Fibroblast of gingiva (primary cell): ENCODE measurements around the gene SREBF1.

Experiments
- DNase-seq: peaks from one replicate; pipeline ENCODE4 v3.0.0-alpha.2; 2011; ENCODE audit warnings: low read depth

Gene SREBF1

DNA sequence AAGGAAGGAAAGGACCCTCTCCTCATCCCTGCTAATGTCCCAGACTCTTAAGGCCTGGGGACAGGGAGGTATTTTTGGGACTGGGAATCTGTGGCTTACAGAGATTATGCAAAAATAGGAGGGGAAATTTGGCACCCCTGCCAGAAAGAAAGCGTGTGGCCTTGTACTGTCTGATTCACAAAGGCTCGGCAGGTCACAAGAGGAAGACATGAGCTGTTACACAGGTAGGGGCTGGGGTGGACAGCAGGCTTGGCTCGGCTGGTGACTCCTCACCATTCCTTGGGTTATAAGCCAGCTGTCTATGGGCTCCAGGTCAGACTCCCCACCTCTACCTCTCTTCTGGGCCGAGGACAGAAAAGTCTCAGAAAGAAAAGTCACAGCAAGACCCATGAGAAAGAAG, 20.7 kb upstream of the SREBF1 start:
- DNase-seq = no peak

DNA sequence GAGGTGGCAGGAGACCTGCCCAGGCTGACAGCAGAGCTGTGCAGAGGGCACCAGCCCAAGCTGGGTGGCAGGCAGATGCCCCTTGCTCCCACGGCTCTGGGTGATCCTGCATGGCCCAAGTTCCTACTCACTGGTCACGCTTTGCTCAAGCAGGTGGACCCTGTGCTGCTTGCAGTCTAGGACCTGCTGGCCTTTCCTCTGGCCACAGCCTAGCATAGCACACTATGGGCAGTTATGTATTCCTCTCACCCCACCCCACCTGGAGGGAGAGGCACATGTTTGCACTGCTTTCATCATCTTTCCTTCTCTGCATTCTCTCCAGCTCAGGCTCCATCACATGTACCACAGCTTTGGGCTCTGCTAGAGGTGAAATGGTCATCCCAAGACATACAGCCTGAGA, 19.6 kb upstream of the SREBF1 start:
- DNase-seq = no peak

GRCh38 chr17:17855976-17856375, 19.2 kb upstream of the SREBF1 start:
- peak; percentile 43 for DNase-seq

- no peak for DNase-seq
Observed at GRCh38 chr17:17853811-17854447, 17.1 kb upstream of the SREBF1 start.

- no peak for DNase-seq
Observed at GRCh38 chr17:17852930-17853329, 16.1 kb upstream of the SREBF1 start.

GRCh38 chr17:17851103-17852002, 14.6 kb upstream of the SREBF1 start:
- no peak for DNase-seq

DNA sequence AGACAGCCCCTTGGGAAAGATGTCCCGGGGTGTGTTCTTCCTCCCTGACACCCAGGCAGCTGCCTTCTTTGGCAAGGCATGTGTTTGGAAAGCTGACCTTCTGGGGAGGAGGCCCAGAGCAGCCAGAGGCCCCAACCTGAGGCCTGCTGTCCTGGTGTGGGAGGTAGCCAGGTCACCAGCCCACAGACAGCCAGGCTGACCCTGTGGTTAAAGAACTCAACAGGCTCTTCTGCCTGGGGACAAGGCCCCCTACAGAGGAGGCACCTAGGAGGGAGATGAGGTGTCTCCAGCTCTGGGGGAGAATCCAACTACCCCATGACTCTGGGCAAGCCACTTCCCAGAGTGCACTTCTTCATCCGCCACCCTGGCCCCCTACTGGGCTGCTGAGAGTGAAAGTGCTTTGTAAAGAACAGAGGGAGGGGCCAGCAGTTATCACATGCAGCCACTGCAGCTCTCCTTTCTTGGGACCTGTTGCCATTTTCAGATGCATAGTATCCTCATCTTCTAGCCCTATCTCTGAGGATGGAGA, 13.1 kb upstream of the SREBF1 start:
- DNase-seq = peak; percentile 66

DNA sequence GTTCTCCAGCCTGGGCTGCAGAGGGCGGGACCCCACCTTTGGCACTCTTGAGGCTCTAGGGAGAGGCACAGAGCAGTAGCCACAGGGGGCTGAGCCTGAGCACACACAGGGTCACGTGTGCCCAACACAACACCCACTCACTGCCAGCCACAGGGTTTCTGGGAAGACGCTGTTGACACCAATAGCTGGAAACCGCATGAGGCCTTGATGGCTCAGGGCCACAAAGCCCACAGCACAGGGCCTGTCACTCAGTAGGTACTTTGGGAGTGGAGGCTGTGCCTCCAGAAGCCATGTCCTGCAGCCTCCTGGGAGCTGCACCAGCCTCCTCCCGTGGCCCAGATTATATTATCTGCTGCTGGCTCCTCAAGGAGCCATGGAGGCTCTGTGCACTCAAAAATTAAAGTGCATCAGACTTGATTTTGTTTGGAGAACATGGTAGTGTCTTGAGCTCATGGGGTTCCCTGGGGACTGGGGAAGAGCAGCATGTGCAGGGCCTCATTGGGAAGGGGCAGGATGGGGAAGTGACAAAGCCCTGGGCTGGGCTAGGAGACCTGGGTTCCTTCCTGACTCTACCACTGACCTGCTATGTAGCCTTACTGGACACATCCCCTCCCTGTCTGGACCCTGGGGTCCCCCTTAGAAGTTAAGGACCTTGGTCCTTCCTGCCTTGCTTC, 12.5 kb upstream of the SREBF1 start:
- peak; percentile 89 for DNase-seq

GRCh38 chr17:17848311-17849082, 11.7 kb upstream of the SREBF1 start:
- no peak for DNase-seq

DNA sequence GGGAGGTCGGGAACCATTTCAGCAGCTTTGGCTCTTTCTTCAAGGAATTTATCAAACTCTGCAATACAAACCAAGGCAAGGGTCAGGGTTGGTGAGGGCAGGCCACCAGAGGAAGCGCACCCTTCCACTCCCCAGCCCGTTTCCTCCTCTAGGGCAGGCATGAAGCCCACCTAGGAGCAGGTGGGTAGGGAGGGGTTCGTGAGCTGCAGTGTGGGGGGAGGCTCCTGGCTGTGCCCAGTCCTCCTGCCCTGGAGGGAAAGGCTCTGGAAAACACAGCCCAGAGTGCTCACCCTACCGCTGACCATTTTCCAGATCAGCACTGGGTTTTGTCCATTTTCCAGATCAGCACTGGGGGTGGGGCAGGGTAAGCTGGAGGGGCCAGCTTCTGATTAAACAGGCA, 10.9 kb upstream of the SREBF1 start:
- no peak for DNase-seq

DNA sequence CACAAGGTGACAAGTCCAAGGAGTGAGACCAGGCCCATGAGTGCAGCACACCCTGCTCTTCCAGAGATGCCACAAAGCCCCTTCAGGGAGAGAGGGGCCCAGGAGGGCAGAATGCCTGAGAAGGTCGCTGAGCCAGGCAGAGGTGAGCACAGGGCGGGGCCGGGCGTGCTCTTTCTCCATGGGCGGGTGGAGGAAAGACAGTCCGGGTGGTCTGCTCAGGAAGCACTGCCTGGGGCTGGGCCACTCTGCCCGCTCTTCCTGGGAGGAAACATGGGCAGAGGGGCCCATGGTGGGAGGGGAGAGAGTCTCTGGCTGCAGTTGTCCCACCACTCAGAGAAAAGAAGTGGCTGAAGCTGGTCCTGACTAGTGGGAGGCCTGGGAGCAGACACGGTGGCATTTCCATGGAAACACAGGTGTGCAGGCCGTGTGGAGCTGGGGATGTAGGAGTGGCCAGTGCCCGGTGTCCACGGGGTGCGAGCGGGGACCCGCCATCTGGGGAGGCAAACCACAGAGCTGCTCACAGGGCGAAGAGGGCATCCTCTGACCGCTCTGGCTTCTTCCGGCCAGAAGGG, 10.4 kb upstream of the SREBF1 start:
- DNase-seq = no peak

GRCh38 chr17:17846645-17847044, 9.9 kb upstream of the SREBF1 start:
- DNase-seq = no peak

DNA sequence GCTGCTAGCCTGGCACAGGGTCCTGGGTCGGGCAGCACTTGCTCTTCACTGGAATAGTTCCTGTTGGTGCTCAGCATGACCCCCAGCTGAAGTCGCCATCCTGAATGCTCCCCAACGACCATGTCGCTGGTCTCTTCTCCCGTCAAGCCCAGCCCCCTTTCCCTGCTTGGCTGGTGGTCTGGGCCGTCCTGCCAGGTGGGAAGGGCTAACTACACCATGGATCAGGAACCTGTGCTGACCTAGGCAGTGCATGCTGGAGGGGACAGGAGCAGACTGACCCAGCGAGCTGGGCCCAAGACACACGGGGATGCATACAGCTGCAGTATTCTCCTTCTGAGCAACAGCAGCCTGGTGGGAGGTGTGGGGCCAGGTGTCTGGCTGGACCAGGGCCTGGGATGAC, 9.2 kb upstream of the SREBF1 start:
- no peak for DNase-seq

DNA sequence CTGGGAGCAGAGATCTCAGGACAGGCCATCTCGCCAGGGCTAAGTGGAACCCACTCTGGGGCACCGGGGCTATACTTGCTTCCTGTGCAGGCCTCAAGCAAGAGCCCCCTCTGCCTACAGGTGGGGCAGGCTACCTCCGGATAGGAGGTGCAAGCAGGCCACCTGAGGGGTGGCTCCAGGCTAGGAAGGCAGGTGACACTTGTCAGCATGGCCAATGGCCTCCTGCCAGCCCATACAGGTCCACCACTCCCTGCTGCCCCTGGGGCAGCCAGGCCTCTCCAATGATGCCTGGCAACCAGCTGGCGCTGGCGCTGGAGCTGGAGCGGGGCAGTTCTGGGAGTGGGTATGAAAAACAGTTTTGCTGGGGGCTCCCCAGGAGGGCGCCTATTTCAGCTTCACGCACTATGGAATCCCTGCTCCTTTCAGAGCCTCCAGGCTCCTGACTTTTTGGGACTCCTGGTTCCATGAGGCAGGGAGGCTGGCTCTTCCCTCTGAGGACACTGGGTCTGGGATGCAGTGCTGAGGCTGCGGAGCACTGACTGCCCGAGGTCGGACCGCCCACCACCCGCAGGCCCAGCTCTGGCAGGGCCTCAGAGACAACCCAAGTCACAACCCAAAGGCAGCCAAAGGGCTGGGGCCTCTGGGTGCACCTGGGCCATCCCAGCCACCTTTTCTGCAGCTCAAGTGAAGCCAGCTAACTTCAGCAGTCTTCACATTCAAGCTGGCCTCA, 8.4 kb upstream of the SREBF1 start:
- no peak for DNase-seq

DNA sequence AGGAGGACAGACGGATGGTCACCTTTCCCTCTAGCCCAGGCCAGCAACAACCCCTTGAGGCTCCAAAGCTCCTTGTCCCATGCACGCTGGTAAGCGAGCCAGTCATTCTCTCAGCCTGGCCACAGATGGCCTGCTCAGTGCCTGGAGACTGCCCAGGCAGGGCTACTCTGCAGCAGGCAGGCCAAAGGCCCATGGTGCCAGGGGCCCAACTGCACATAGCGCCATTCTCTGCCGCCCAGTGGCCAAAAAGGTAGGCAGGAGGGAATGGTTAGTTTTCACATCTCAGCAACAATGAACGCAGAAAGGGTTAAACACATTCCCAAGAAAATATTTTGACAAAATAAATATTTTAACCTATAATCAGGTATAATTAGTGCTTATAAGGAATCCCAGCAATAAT, 7.7 kb upstream of the SREBF1 start:
- no peak for DNase-seq

GRCh38 chr17:17844079-17844478, 7.3 kb upstream of the SREBF1 start:
- no peak for DNase-seq

GRCh38 chr17:17843096-17843495, 6.3 kb upstream of the SREBF1 start:
- no peak for DNase-seq

- DNase-seq = no peak
Observed at GRCh38 chr17:17842111-17842876, 5.5 kb upstream of the SREBF1 start.

- DNase-seq = no peak
Observed at GRCh38 chr17:17841601-17842025, 4.8 kb upstream of the SREBF1 start.
